Left lung (tissue), 10 donors: Measurements from ENCODE around the gene SEM1. TPM values are rescaled to one million over a fixed set of nuclear protein-coding genes. Genes with fewer than 3 reads are reported as not detected.

Experiments used
- ATAC-seq: fragments of 200-7000 bp; cut with Tn5 transposase; one replicate; pipeline ENCODE4 v1.9.1; 2020; ENCODE audit warnings: moderate library complexity
- DNase-seq, 4 donors: peaks; one replicate each; pipeline ENCODE4 v3.0.0-alpha.2; 2013 to 2020
- H3K27ac ChIP-seq, 2 donors: fragments of 200-600 bp; sonication (generic) in 1 of 2; one replicate each; pipeline versions ENCODE4 v1.5.0 to v1.8.0; 2020 to 2021
- H3K27me3 ChIP-seq, 2 donors: fragments of 200-600 bp; sonication (generic) in 1 of 2; one replicate each; pipeline versions ENCODE4 v1.5.0 to v1.8.0; 2020 to 2021
- H3K36me3 ChIP-seq, 2 donors: fragments of 200-600 bp; sonication (generic) in 1 of 2; one replicate each; pipeline versions ENCODE4 v1.5.0 to v1.8.0; 2020 to 2021
- H3K4me1 ChIP-seq, 2 donors: fragments of 200-600 bp; one replicate each; pipeline ENCODE4 v1.8.0; 2021
- H3K4me3 ChIP-seq, 2 donors: fragments of 200-600 bp; sonication (generic) in 1 of 2; one replicate each; pipeline versions ENCODE4 v1.5.0 to v1.8.0; 2020 to 2021; ENCODE audit warnings: mild to moderate bottlenecking in 1 of 2
- H3K9me3 ChIP-seq, 2 donors: fragments of 200-600 bp; sonication (generic) in 1 of 2; one replicate each; pipeline versions ENCODE4 v1.5.0 to v1.8.0; 2020 to 2021
- CTCF ChIP-seq, 2 donors: fragments of 200-600 bp; sonication (generic) in 1 of 2; IDR thresholded peaks; one replicate each; pipeline versions ENCODE4 v1.5.0 to v1.8.0; 2021; ENCODE audit warnings: antibody characterized with exemption in 2 of 2
- intact Hi-C, 2 donors: fragments of 100-400 bp; cut with DNase I; formaldehyde crosslinking; loops; one replicate each; pipeline versions ENCODE4 v1.11.2 to v1.14.2; 2022
- polyA plus RNA-seq, 6 donors: library from polyadenylated mRNA; unstranded; fragments of 120-200 nt; gene quantifications; one replicate each; pipeline ENCODE4 v1.2.1, GENCODE V29; 2013; ENCODE audit not compliant: insufficient read length in 6 of 6
- total RNA-seq, 2 donors: library from RNA; stranded (reverse); fragmentation: NEBNext Ultra II Directional; extraction: Animal tissue kit (Norgen Biotek cat#: 25700); gene quantifications; one replicate each; pipeline ENCODE4 v1.2.1, GENCODE V29; 2021
- donor health status: DM: no; HTN: yes; CAD: no.
- donor health status: DM: no; HTN: no; CAD: no.

SEM1 gene
- total and polyA plus RNA-seq, 8 donors = 34.1 to 200 (median 179) TPM

GRCh38 chr7:96697822-96698221 lies 11.8 kb downstream of the SEM1 start:
- Histone ChIP-seq H3K9me3 (no peaks in the 10 kb centered on the region), H3K4me1 (peaks cover 2 to 10% of the 10 kb centered on the region in 2 donors), H3K4me3 (no peak overlapping the region), H3K36me3 (peaks cover 0 to 6% of the 10 kb centered on the region in 2 donors), H3K27me3 (no peaks in the 10 kb centered on the region), H3K27ac (no peak overlapping the region)
- intact Hi-C loops = no loop called here
- no peak for ATAC-seq
- no peak for TF ChIP-seq CTCF (IDR thresholded peaks at IDR 0.05)
- DNase-seq = no peak

GRCh38 chr7:96695581-96695980 lies 14.1 kb downstream of the SEM1 start:
- intact Hi-C loops = no loop called here
- H3K4me3 ChIP-seq = no peak overlapping the region
- DNase-seq (no peak), ATAC-seq (no peak)
- H3K27me3 ChIP-seq = no peaks in the 10 kb centered on the region
- TF ChIP-seq CTCF (IDR thresholded peaks at IDR 0.05) = no peak
- H3K9me3 ChIP-seq = no peaks in the 10 kb centered on the region
- no peak overlapping the region for H3K27ac ChIP-seq
- H3K4me1 ChIP-seq = peaks cover 2 to 10% of the 10 kb centered on the region in 2 donors
- peaks cover 0 to 18% of the 10 kb centered on the region in 2 donors for H3K36me3 ChIP-seq

GRCh38 chr7:96694082-96694481 lies 15.6 kb downstream of the SEM1 start:
- no peak for ATAC-seq
- intact Hi-C loops = no loop called here
- Histone ChIP-seq H3K27ac (no peak overlapping the region), H3K27me3 (no peaks in the 10 kb centered on the region), H3K9me3 (no peaks in the 10 kb centered on the region), H3K4me3 (no peak overlapping the region), H3K36me3 (peaks cover 0 to 25% of the 10 kb centered on the region in 2 donors), H3K4me1 (peaks cover 2 to 10% of the 10 kb centered on the region in 2 donors)
- no peak for DNase-seq
- TF ChIP-seq CTCF (IDR thresholded peaks at IDR 0.05) = no peak

- no peak overlapping the region for H3K27ac ChIP-seq
- intact Hi-C loops = no loop called here
- DNase-seq (no peak), ATAC-seq (no peak)
- H3K4me3 ChIP-seq = no peak overlapping the region
- H3K9me3 ChIP-seq = no peaks in the 10 kb centered on the region
- no peak for TF ChIP-seq CTCF (IDR thresholded peaks at IDR 0.05)
- H3K27me3 ChIP-seq = no peaks in the 10 kb centered on the region
- peaks cover 0 to 34% of the 10 kb centered on the region in 2 donors for H3K36me3 ChIP-seq
- peaks cover 2 to 10% of the 10 kb centered on the region in 2 donors for H3K4me1 ChIP-seq
Observed at GRCh38 chr7:96691702-96692101, 17.9 kb downstream of the SEM1 start.

- DNase-seq (no peak), ATAC-seq (no peak)
- Histone ChIP-seq H3K27ac (no peak overlapping the region), H3K4me3 (no peak overlapping the region), H3K9me3 (no peaks in the 10 kb centered on the region), H3K4me1 (peaks cover 0 to 7% of the 10 kb centered on the region in 2 donors), H3K27me3 (no peaks in the 10 kb centered on the region), H3K36me3 (peaks cover 0 to 34% of the 10 kb centered on the region in 2 donors)
- intact Hi-C loops = no loop called here
- no peak for TF ChIP-seq CTCF (IDR thresholded peaks at IDR 0.05)
Observed at GRCh38 chr7:96689414-96689813, 20.2 kb downstream of the SEM1 start.
